ENCODE data around the gene PLEKHG7.
"Not testable (repeated sequence)": the region's sequence is repeated elsewhere in the genome, so short reads cannot be mapped to it uniquely, and the experiment has no call there.

Gene PLEKHG7

DNA sequence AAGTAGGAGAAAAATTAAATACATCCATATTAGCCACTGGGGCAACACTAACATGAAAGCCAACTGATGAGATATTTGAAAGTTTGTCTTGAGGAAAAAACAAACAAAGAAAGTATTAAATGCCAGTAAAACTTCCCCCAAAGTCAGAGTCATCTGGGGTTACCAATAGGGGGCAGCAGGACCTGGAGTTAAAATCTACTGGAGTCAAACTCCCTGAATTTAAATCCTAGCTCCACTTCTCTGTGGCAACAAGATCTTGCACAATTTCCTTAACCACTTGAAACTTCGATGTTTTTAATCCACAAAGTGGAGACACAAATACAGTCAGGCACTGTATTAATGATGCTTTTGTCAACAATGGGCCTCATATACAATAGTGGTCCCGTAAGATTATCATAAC lies 14.4 kb downstream of the PLEKHG7 start:
- DNase-seq: no peak

DNA sequence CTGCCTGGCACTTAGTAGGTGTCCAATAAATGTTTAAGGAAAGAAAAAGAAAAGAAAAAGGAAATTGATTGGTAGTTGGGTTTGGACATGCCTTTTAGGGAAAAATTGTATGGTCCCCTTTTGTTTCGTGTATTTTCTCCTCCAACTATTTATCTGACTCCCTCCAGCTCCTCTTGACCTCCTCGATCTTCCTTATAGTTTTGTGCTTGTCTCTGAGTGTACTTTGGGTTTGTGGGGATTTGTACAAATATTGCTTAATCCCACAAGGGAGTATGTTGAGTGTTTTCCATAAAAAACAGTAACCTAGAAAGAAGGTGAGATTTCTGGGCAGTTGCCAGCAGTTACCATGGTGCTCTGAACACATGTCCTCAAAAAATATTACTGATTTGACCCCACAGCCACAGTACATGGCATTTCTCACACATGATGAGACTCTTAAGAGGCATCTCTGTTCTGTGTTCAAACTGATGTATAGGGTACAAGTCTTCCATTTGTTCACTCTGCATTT lies 15.7 kb downstream of the PLEKHG7 start:
- no peak for DNase-seq

DNA sequence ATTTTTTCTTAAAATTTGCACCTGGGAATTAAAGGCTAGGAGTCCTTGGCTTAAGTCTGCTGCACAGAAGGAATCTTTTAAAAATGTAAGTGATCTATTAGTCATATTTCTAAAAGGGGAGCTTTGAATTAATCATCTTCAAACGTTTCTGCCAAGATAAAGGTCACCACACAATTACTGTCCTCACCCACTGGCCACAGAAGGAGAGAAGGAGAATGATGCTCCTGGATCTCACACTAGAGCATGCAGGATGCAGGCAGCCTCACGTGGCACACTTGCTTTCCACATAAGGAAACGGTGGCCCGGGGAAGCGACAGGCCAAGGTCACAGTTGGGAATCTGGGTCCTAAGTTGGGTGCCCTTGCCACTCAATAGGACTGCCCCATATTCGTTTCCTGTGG lies 16.9 kb downstream of the PLEKHG7 start:
- DNase-seq: no peak

DNA sequence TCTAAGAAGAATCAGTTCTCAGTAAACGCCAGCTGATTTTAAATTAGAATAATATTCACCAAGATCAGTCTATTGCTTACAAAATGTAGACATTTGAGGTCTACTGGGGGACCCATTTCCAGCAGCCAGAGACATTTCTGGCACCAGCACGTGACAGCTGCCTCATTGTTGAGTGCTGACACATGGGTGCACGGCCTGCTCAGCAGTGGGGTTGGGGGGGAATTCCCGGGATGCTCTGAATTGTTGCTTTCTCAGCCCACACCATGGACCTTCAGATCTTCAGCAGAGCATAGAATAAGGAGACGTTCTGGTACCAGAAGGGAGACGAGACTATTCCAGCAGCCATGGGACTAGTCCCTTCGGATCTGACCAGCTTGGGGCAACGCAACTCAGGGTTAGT lies 18.3 kb downstream of the PLEKHG7 start:
- DNase-seq: no peak

DNA sequence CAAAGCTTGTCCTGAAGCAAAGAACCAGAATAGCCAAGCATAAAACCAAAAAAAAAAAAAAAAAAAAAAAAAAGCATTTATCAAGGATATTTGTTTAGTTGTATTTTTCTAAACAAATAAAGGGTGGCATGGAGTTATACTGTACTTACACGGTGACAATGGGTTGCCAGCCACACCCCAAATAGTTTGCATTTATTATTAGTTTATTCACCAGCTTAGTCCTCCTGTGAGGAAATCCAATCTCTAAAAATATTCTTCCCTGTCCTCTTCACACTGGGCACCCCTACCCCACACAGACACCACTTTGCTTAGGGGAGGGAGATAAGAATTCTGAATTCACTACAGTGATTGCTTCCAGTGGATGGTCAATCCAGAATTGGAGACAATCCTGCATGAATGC lies 18.9 kb downstream of the PLEKHG7 start:
- no peak for DNase-seq

DNA sequence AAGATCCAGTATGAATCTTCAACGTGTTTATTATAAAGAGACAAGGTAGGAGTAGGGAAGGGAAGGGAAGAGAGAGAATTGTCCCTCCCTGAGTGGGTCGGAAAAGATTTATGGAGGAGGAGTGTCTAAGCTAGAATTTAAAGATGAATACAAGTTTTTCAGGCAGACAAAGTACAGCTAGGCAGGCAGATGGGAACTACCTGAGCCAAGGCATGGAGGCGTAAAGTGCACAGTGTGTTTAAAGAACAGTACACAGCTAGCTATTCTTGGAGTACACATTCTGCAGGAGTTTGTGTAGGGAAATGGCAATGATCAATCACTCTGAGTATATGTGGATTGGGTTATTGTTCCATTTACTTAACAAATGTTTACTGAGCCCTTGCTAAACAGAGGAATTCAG lies 20.1 kb downstream of the PLEKHG7 start:
- DNase-seq: no peak

DNA sequence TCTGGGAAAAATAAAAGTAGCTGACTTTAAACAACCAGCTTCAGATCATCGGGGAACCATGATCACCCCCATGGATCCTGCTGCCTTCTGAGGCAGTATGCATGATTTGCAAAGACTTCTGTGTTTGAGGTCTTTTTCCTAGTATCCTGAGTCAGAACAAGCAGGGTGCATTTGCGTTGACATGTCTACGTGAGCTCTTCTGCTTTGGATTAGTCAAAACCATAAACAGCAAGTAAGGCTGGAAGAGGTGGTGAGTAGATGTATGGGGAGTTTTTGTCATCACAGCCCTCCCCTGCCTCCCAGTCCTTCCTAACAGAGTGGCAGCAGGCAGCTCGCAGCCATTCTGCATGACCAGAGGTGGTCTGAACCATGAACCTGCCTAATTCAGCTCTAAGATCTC lies 24.1 kb downstream of the PLEKHG7 start:
- DNase-seq: no peak

DNA sequence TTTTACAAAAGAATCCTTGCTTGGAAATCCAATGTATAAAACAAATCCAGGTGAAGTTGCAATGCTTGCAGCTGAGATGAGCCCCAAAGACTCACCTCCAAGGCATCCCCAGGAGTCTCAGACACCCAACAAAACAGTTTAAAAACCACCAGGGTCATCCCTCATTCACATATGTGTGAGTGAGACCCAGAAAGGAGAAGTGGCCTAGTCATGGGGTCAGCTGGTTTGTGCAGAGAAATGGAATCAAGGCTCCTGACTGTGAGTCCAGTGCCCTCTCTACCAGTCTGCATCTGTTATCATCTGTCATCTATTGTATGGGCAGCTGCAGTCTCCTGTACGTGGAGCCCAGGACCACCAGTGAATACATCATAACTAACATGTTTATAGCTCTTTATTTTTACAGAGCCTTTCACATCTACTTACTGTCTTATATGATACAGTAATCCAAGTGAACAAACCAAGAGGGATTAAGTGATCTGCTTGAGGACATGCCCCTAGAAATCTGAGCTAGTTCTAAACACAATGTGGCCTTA lies 27.1 kb downstream of the PLEKHG7 start:
- no peak for DNase-seq

DNA sequence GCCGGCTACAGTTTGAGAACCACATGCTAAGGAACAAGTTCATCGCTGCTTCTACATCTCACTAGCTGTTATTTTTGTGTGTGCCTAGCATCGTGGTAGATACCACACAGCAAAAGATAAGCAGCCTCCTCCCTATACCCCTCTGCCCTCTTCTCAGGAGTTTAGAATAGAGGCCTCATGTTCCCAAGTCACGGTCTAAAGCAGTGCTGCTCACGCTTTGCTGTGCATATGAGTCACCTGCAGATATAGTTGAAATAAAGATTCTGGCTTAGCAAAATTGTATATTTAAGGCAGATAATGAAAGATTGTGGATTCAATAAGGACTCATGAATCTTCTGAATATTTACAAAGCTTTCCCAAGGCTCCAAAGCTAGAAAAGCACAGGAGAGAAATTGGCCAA lies 28.0 kb downstream of the PLEKHG7 start:
- DNase-seq: no peak

DNA sequence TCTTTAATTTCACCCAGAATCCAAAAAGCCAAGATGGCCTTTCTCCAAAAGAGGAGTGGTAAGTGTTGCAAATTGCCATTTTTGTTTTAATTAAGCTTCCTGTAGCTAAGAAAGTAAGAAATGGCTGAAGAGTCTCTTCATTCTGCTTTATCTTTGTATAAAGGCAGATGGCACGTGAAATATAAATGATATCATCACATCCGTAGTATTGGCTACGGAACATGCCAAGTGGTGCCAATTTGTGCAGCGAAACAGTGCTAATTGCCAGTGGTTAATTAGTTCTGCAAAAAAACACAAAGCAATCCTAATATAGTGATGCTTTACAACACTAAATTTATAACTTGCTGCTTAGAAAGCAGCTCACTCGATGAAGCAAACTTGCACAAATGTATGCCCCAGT lies 29.4 kb downstream of the PLEKHG7 start:
- peak; percentile 43 for DNase-seq

DNA sequence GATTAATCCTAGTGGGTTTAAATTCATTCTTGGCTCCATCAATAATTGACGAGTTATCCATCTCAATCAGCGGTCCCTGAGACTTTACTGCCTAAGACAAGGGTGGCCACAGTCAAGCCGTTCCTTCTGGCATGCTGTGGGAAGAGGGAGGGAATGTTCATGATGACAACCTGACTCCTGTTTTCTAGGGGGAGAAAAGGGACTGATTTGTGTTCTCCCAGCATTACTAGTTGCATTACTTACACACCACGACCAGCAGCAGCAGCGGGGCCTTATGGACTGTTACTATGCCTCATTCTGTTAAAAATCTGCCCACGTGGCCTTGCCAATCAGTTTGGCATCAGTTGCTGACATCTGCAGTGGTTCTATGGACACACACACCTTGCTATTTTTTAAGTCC lies 29.9 kb downstream of the PLEKHG7 start:
- DNase-seq: no peak

DNA sequence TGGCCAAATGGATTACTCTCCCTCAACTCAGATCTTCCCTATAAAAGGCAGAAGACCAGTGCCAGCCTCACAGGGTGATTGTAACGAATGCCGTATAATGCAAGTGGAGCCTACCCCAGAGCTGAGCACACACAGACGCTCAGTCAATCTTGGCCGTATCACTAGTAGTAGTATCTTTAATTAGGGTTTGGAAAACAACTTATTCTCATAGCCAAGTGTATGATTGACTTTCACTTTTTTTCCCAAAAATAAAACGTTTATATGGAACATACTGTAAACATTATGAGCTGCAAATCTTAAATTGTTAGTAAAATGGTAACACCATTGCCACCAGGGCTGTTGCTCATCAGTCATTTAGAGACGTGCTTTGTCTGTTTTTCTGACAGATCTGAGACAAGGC lies 30.4 kb downstream of the PLEKHG7 start:
- DNase-seq: no peak

DNA sequence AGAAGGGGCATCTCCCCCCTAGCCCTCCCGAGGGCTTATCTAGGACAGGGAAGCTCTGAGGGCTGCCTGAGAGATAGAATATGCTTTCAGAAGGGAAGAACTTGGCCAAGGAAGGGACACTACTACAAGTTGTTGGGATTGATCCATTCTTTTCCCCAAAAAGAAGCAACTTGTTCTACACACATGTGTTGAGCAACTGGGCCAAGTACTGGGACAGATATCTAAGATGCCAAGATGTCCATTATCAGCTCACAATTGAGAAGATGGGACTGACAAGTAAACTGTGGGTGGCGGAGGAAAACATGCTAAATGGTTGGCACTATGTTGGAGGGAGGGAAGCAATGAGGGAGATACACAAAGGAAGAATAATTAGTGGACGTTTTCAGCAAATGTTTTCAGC lies 30.9 kb downstream of the PLEKHG7 start:
- no peak for DNase-seq

DNA sequence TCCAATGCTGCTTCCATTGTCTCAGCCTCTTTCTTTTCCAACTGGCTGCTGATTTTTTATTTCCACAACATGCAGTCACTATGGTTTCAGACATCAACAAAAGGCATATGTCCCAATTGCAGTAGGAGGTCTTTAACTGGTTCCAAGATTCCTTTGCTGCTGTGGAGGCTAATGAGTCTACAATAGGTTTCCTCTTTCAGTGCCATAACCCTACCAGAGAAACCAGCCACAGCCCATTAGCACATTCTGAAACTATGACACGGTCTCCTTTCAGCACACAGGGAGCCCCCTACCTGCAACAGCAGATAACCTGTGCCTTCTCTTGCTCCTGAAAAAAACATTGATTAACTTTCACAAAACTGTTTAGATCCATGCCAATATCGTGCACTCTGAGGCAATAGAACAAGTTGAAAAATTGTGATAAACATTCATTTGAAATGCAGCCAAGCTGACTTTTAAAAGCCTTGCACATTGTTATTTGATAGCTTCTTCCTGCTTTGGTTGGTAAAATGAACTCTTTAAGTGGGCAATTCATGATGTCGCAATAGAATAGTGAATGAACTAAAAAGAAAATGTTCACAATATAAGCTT lies 32.4 kb downstream of the PLEKHG7 start:
- DNase-seq: peak; percentile 31

DNA sequence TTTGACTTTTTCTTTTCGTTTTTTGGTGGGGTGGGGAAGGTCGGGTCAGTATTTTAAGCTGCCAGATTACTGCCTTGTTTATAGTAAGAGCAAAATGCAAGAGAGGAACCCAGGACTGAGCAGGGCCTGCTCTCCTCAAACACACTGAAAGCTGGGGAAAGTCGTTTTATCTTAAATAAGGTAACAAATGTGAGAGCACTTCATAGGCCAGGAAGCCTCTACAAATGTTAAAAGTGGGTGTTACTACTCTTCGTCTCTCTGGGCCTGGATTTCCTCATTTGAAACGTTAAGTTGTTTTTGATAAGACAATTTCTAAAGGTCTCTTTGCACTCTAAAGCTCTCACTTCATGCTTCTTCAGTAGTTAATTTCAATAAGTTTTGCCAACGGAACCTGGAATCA lies 33.8 kb downstream of the PLEKHG7 start:
- no peak for DNase-seq

DNA sequence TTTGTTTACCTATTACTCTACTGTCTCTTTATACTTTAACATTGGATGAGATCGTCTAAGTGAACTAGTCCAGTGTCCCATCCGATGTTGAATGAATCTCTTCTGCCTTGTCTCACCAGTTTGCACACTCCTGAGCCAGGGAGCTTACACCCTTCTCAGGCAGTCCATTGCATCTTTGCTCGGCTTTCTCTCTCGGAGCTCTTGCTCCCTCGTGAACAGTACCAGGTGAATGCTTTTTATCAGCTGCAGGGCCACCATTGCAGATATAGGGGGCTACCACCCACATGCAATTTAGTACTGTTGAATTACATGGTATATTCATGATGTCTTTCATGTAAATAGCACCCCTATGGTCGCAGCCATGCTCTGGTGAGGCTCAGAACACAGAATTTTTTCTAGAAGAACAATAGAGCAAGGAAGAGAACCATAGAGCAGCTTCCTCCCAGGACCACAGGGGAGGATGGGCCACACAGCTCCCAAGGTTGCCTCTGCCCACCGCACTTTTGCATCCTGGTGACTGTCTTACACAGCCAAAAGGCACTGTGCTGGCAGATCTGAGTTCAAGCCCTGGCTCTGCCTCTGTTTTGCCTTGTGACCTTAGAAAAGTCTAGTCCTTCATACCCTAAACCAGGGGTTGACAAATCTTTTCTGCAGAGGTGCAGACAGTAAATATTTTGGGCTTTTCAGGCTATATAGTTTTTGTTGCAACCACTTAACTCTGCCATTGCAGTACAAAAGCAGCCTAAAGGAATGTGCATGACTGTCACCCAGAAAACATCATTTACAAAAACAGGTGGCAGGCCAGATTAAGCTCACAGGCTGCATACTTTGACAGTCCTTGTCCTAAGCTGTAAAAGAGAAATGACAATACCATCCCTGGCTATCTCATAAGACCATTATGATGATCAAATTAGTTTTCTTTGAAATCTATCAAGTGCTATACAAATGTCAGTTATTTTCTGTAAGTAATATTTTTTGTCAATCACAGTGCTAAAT lies 35.4 kb downstream of the PLEKHG7 start:
- no peak for DNase-seq

DNA sequence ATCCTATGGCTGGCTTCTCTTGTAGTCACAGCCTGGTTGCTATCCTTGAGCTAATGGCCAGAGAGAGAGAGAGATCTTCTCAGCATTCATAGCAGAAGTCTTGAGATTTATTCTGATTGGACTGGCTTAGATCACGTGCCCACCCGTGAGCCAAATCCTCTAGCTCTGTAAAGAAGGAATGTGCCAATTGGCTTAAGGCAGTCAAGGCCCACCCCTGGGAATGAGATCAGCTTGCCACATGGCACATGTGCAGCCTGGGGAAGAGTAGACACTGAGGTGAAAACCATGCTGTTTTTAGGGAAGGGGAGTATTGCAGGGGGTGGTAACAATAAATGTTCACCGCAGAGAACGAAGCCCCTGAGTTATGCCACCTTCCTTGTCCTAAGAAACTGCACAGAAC lies 36.3 kb downstream of the PLEKHG7 start:
- DNase-seq: no peak

DNA sequence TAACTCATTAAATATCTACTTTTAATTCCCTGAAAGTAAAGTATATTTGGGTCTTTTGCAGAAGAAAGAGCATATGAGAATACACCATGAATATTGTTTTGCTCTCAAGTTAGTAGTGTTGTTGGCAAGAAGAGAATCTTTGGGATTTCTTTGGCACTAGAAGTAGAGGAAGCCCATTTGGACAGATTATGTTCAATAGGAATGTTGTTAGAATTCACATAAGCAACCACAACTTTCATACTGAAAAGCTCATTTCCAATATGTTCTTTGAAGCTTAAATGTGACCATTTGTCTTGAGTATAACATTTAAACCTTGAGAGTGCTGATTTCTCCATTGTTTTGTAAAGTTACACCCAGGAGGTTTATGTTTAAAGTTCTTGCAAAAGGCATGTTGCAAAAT lies 37.6 kb downstream of the PLEKHG7 start:
- DNase-seq: no peak

DNA sequence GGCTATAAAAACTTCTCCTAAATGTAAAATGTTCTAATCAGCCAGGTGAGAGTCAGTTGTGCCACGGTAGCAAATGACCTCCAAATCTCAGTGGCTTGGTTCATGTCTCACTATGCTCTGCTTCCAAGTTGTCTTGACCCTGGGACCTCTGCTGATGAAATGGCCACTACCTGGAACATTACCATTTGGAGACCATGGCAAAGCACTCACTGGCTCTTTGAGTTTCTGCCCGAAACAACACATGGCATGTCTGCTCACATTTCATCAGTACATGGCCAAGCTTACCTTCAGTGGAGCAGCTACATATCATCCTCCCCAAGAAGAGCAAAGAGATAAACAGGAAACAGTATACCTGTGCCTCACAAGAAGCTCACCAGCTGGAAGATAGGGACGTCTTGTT lies 40.2 kb downstream of the PLEKHG7 start:
- DNase-seq: no peak

DNA sequence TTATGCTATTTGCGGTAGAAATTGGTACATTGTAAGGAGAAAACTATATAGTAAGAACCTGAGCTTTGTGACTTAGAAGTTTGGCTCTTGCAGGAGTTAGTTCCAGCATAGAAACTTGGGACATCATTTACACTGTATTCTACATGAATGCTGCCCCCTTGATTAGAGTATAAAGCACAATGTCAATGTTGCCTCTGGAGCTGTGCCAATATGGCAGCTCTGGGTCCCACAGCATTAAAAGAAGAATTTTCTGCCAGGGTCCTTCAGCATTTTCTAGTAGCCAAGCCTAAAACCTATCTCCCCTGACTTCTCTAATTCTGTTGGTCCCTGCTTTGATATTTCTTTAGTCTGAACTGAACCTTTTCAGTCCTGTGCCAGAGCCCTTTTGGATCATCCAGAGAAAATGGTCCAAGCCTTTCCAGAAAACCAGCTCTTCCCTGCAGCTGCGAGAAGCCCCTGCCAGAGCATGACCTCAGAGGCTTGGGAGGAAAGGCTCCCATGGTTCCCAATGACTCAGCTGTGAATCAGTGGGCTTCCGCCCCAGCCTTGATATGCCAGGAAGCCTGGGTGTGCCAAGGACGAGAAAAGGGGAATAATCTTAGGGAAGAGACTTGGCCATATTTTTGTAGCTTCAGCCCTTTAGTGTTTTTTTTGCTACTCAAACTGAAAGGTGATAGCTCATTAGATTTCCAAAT lies 43.2 kb downstream of the PLEKHG7 start:
- DNase-seq: no peak

DNA sequence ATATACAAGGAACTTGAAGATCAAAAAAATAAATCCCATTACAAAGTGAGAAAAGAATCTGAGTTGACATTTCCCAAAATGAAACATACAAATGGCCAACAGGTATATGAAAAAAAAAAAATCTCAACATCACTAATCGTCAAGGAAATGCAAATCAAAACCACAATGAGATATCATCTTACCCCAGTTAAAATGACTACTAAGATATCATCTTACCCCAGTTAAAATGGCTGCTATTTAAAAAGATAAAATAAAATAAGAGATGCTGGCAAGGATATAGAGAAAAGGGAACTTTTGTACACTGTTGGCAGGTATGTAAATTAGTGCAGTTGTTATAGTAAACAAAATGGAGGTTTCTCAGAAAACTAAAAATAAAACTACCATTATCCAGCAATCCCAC lies 44.4 kb downstream of the PLEKHG7 start:
- no peak for DNase-seq

DNA sequence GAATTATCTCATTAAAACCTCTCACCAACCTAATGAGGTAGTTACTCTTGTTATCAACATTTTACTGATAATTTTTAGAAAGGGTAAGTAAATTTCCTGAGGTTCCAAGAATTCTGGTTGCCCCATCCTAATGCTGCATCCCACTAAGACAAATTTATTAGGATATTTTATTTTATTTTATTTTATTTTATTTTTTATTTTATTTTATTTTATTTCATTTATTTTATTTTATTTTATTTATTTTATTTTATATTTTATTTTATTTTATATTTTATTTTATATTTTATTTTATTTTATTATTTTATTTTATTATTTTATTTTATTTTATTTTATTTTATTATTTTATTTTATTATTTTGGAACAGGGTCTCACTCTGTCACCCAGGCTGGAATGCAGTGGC lies 46.9 kb downstream of the PLEKHG7 start:
- DNase-seq: not testable (repeated sequence)

Data from NCI-H1436 (cell line).